ENCODE measurements around the gene RNF225. TPM values are rescaled to one million over a fixed set of nuclear protein-coding genes. Genes with fewer than 3 reads are reported as not detected.
A peak's percentile ranks its signal among the peaks of the same experiment; 100 is the strongest.

Gene RNF225
- total and polyA plus RNA-seq, 9 of the 15 experiments (the other 6 are each of a cell fraction or from before 2014, with no cell fraction given): 0.33 TPM; not detected in 8

DNA sequence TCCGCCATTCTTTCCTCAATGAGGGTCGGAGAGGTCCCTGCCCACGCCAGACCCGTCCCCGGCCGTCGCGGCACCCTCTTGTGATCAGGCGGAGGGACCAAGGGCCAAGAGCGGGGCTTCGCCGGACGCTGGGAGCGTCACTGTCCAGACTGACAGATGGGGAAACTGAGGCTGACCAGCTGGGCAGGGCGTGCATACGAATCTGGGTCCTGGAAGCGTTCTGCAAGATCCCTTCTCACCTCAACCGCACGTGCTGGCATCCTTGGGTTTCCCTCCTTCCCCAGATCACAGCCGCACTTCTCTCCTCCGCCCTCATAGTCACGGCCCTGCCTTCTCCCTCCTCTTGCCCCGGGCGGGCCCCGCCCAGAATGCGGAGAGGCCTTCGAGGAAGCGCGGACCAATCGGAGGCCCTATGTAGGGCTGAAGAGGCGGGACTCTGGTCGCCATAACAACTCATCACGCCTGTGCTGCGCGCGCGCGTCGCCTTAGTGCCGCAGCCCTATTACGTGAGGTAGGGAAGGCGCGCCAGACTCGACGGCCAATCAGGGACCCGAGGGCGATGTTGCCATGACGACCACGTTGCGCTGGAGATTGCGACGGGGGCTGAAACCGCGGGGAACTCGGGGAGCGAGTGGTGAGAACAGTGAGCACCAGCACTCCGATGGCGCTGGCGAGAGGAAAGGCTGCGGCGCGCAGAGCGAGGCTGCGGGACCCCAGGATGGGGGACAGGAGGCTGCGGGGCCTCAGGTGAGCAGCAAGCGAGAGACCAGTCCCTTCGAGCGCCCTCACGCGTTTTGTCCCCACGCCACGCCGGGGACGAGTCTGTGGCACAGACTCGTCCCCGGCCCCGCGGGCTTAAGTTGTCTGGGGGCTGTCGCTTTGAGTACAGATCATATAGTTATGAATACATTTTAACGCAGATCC, 5.7 kb downstream of the RNF225 start (continued):
- TF ChIP-seq RBM34 (IDR thresholded peaks at IDR 0.05; ENCODE audit: borderline replicate concordance, insufficient read depth, low read length) (no peak), ZNF311 (CRISPR knock-in tag; IDR thresholded peaks at IDR 0.05) (no peak), ZNF780A (CRISPR knock-in tag; IDR thresholded peaks at IDR 0.05) (no peak), TFAM (CRISPR knock-in tag; conservative IDR thresholded peaks at IDR 0.05) (no peak), ZBTB26 (CRISPR knock-in tag; IDR thresholded peaks at IDR 0.05) (0 out of 2 replicates have a peak, but pooled peaks have one; percentile 33), SREBF1 (IDR thresholded peaks at IDR 0.05; ENCODE audit: borderline replicate concordance, low read depth, low read length) (peak; percentile 85; the same call in 1 of the 2 replicates), TEAD1 (CRISPR knock-in tag; IDR thresholded peaks at IDR 0.05) (peak in 1 of 2 experiments; percentile 76; a peak in 2 of 4 replicates), KLF16 (IDR thresholded peaks at IDR 0.05) (no peak), ZKSCAN1 (IDR thresholded peaks at IDR 0.05; ENCODE audit: low read depth, low read length) (peak; percentile 38; the same call in 1 of the 2 replicates), NFXL1 (CRISPR knock-in tag; IDR thresholded peaks at IDR 0.05) (no peak), ZNF75A (CRISPR knock-in tag; IDR thresholded peaks at IDR 0.05) (no peak), NR2C1 (IDR thresholded peaks at IDR 0.05) (no peak), NR2C1 (tag; IDR thresholded peaks at IDR 0.05) (no peak), NFIC (IDR thresholded peaks at IDR 0.05) (peak; percentile 27; the same call in 1 of the 2 replicates), MCM3 (IDR thresholded peaks at IDR 0.05) (no peak), DPF2 (IDR thresholded peaks at IDR 0.05) (0 out of 2 replicates have a peak, but pooled peaks have one; percentile 12), PKNOX1 (IDR thresholded peaks at IDR 0.05) (peak; percentile 83), MBD1 (CRISPR knock-in tag; IDR thresholded peaks at IDR 0.05) (no peak), ZNF717 (CRISPR knock-in tag; IDR thresholded peaks at IDR 0.05) (no peak), ZBTB7A (IDR thresholded peaks at IDR 0.05; ENCODE audit: borderline replicate concordance, control insufficient read depth, low read depth, low read length) (no peak), ZC3H8 (IDR thresholded peaks at IDR 0.05) (no peak), NR4A1 (CRISPR knock-in tag; IDR thresholded peaks at IDR 0.05) (peak; percentile 89), NR4A1 (tag; IDR thresholded peaks at IDR 0.05) (0 out of 2 replicates have a peak, but pooled peaks have one; percentile 27)
- TF ChIP-seq, protein P1, sequence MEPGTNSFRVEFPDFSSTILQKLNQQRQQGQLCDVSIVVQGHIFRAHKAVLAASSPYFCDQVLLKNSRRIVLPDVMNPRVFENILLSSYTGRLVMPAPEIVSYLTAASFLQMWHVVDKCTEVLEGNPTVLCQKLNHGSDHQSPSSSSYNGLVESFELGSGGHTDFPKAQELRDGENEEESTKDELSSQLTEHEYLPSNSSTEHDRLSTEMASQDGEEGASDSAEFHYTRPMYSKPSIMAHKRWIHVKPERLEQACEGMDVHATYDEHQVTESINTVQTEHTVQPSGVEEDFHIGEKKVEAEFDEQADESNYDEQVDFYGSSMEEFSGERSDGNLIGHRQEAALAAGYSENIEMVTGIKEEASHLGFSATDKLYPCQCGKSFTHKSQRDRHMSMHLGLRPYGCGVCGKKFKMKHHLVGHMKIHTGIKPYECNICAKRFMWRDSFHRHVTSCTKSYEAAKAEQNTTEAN (CRISPR knock-in tag; IDR thresholded peaks at IDR 0.05): no peak
